ENCODE measurements around the gene MCM9. TPM values are rescaled to one million over a fixed set of nuclear protein-coding genes. Genes with fewer than 3 reads are reported as not detected.

MCM9 gene
- polyA plus RNA-seq, 3 donors, result 9.4 to 11.9 (median 9.8) TPM

GRCh38 chr6:118771253-118771652 is 163.7 kb downstream of the MCM9 start:
- H3K27me3 ChIP-seq (ENCODE audit: control insufficient read depth in 2 of 2, insufficient read depth in 2 of 2, low read length in 2 of 2), result no peaks in the 10 kb centered on the region
- no peak overlapping the region for H3K27ac Mint-ChIP-seq
- H3K4me3 Mint-ChIP-seq, result no peak overlapping the region
- intact Hi-C loops (cut with micrococcal nuclease), result loop anchor here in 1 of 2 donors (5.0 to 10.0 kb wide), 2 partner anchors 34 to 116 kb away; partner anchors contain the start of gene CEP85L
- peaks cover 48 to 52% of the 10 kb centered on the region in 2 donors for H3K4me1 ChIP-seq (ENCODE audit: control insufficient read depth in 1 of 2, insufficient read depth in 2 of 2, low read length in 2 of 2)
- no peak for DNase-seq
- WGBS (ENCODE audit: insufficient coverage), result no CpG with 5 or more reads among the region's 1 CpG
- no peaks in the 10 kb centered on the region for H4K20me1 ChIP-seq (ENCODE audit: insufficient read depth, low read length)
- TF ChIP-seq CTCF (IDR thresholded peaks at IDR 0.05), result no peak
- H3K36me3 ChIP-seq (replicated peaks in 1 of 2; ENCODE audit: control insufficient read depth in 1 of 2, insufficient read depth in 2 of 2, low read length in 2 of 2), result no peaks in the 10 kb centered on the region
- no peaks in the 10 kb centered on the region for H3K79me2 ChIP-seq (ENCODE audit: insufficient read depth, low read length)
- H3K9ac ChIP-seq (ENCODE audit: insufficient read depth, low read length, poor library complexity, severe bottlenecking), result no peak overlapping the region
- H3K27me3 Mint-ChIP-seq (ENCODE audit: low read depth in 3 of 3), result peaks cover 0 to 2% (median 0%) of the 10 kb centered on the region in 3 donors
- H3K9me3 Mint-ChIP-seq, result peaks cover 0 to 1% (median 0%) of the 10 kb centered on the region in 7 donors
- no peak overlapping the region for H3K4me2 ChIP-seq (replicated peaks; ENCODE audit: extremely low read depth, low read length, poor library complexity, severe bottlenecking)
- H3K4me1 Mint-ChIP-seq, result peaks cover 49% of the 10 kb centered on the region
- no peaks in the 10 kb centered on the region for H3K9me3 ChIP-seq (replicated peaks in 1 of 2; ENCODE audit: control insufficient read depth in 1 of 2, insufficient read depth in 1 of 2, low read length in 2 of 2)
- peak overlapping the region in 1 of 3 experiments; percentile 11 for H3K4me3 ChIP-seq (replicated peaks in 1 of 3; ENCODE audit: low read depth in 2 of 3, low read length in 3 of 3)
- H3K27ac ChIP-seq (ENCODE audit: low read depth in 1 of 2, low read length in 2 of 2), result peak overlapping the region in 1 of 2 donors; percentile 73
- no peak overlapping the region for H2AFZ ChIP-seq (ENCODE audit: insufficient read depth, low read depth, low read length, poor library complexity, severe bottlenecking)
- no peaks in the 10 kb centered on the region for H3K36me3 Mint-ChIP-seq

GRCh38 chr6:118770835-118771234 is 164.1 kb downstream of the MCM9 start:
- peaks cover 52% of the 10 kb centered on the region for H3K4me1 Mint-ChIP-seq
- peak overlapping the region in 5 of 7 donors; percentile 20 to 70 (median 54) for H3K27ac Mint-ChIP-seq
- DNase-seq, result no peak
- H3K4me3 Mint-ChIP-seq, result no peak overlapping the region
- peak overlapping the region; percentile 23 for H2AFZ ChIP-seq (ENCODE audit: insufficient read depth, low read depth, low read length, poor library complexity, severe bottlenecking)
- H3K9me3 ChIP-seq (replicated peaks in 1 of 2; ENCODE audit: control insufficient read depth in 1 of 2, insufficient read depth in 1 of 2, low read length in 2 of 2), result no peaks in the 10 kb centered on the region
- no peaks in the 10 kb centered on the region for H3K27me3 ChIP-seq (ENCODE audit: control insufficient read depth in 2 of 2, insufficient read depth in 2 of 2, low read length in 2 of 2)
- no peaks in the 10 kb centered on the region for H4K20me1 ChIP-seq (ENCODE audit: insufficient read depth, low read length)
- H3K4me2 ChIP-seq (replicated peaks; ENCODE audit: extremely low read depth, low read length, poor library complexity, severe bottlenecking), result peak overlapping the region; percentile 3
- no peak overlapping the region for H3K9ac ChIP-seq (ENCODE audit: insufficient read depth, low read length, poor library complexity, severe bottlenecking)
- peaks cover 0 to 1% (median 0%) of the 10 kb centered on the region in 7 donors for H3K9me3 Mint-ChIP-seq
- H3K36me3 Mint-ChIP-seq, result no peaks in the 10 kb centered on the region
- H3K27me3 Mint-ChIP-seq (ENCODE audit: low read depth in 3 of 3), result peaks cover 0 to 2% (median 0%) of the 10 kb centered on the region in 3 donors
- peaks cover 52 to 55% of the 10 kb centered on the region in 2 donors for H3K4me1 ChIP-seq (ENCODE audit: control insufficient read depth in 1 of 2, insufficient read depth in 2 of 2, low read length in 2 of 2)
- H3K79me2 ChIP-seq (ENCODE audit: insufficient read depth, low read length), result no peaks in the 10 kb centered on the region
- TF ChIP-seq CTCF (IDR thresholded peaks at IDR 0.05), result no peak
- H3K27ac ChIP-seq (ENCODE audit: low read depth in 1 of 2, low read length in 2 of 2), result peak overlapping the region in 1 of 2 donors; percentile 73
- WGBS (ENCODE audit: insufficient coverage), result 100% methylated on average over 1 of the region's 2 CpGs
- H3K4me3 ChIP-seq (replicated peaks in 1 of 3; ENCODE audit: low read depth in 2 of 3, low read length in 3 of 3), result peak overlapping the region in 1 of 3 experiments; percentile 11
- H3K36me3 ChIP-seq (replicated peaks in 1 of 2; ENCODE audit: control insufficient read depth in 1 of 2, insufficient read depth in 2 of 2, low read length in 2 of 2), result no peaks in the 10 kb centered on the region
- intact Hi-C loops (cut with micrococcal nuclease), result loop anchor here in 1 of 2 donors (5.0 to 10.0 kb wide), 2 partner anchors 34 to 116 kb away; partner anchors contain the start of gene CEP85L

Measured in CD14-positive monocyte (primary cell).